ENCODE data around the gene NKAIN2.

The NKAIN2 gene

DNA sequence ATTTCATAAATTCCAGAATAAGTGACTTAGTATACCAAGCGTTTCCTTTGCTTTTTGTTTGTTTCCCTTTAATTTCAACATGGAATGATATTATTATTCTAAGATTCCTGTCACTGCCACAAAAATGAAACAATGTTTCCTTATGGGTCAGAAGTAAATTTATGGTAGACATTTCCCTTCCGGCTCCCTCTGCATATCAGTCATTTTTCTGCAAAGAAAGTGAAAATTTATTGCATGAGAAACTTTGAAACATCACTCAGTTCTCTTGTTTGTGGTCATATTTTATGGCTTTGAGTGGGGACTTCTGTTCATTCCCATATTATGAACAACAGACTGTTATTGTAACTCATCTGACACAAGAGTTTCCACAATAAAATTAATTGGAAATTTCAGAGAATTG is 97.8 kb downstream of the NKAIN2 start:
- H3K4me3 ChIP-seq (ENCODE audit: low read depth in 1 of 2, low read length in 1 of 2) = no peak overlapping the region
- H3K9me3 ChIP-seq = no peaks in the 10 kb centered on the region
- no peaks in the 10 kb centered on the region for H3K36me3 ChIP-seq
- H3K4me1 ChIP-seq (ENCODE audit: control insufficient read depth in 1 of 2, insufficient read depth in 1 of 2, low read depth in 1 of 2, low read length in 1 of 2) = no peaks in the 10 kb centered on the region
- H3K27ac ChIP-seq = no peak overlapping the region
- TF ChIP-seq, protein P1, sequence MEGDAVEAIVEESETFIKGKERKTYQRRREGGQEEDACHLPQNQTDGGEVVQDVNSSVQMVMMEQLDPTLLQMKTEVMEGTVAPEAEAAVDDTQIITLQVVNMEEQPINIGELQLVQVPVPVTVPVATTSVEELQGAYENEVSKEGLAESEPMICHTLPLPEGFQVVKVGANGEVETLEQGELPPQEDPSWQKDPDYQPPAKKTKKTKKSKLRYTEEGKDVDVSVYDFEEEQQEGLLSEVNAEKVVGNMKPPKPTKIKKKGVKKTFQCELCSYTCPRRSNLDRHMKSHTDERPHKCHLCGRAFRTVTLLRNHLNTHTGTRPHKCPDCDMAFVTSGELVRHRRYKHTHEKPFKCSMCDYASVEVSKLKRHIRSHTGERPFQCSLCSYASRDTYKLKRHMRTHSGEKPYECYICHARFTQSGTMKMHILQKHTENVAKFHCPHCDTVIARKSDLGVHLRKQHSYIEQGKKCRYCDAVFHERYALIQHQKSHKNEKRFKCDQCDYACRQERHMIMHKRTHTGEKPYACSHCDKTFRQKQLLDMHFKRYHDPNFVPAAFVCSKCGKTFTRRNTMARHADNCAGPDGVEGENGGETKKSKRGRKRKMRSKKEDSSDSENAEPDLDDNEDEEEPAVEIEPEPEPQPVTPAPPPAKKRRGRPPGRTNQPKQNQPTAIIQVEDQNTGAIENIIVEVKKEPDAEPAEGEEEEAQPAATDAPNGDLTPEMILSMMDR (IDR thresholded peaks at IDR 0.05) = no peak
- no peaks in the 10 kb centered on the region for H3K27me3 ChIP-seq

DNA sequence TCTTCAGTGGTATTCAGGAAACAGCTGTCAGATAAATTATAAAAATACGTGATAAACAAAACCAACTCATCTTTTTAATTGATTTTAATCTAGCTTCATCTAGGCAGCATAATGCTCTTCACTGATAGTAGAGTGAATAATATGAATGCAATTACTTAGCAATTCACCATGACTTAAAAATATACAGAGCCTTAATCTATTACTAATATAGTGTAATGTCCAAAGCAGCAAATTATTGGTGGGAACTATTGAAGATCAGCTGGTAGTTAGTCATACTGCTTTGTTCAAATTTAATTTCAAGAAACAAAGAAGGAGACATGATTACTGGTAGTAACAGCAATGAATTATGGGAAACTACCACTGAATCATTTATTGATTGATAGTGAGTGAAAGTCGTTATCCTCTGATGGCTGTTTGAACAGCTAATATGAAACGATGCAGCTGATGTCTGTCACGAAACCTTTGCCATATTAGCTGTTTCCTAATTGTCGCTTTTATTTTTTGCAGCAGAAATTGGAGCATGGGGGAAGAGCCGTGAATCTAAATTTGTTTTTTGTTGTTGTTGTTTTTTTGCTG is 99.2 kb downstream of the NKAIN2 start:
- H3K27ac ChIP-seq = no peak overlapping the region
- H3K9me3 ChIP-seq = no peaks in the 10 kb centered on the region
- no peaks in the 10 kb centered on the region for H3K27me3 ChIP-seq
- TF ChIP-seq, protein P1 (IDR thresholded peaks at IDR 0.05) = no peak
- no peaks in the 10 kb centered on the region for H3K4me1 ChIP-seq (ENCODE audit: control insufficient read depth in 1 of 2, insufficient read depth in 1 of 2, low read depth in 1 of 2, low read length in 1 of 2)
- no peaks in the 10 kb centered on the region for H3K36me3 ChIP-seq
- H3K4me3 ChIP-seq (ENCODE audit: low read depth in 1 of 2, low read length in 1 of 2) = no peak overlapping the region

DNA sequence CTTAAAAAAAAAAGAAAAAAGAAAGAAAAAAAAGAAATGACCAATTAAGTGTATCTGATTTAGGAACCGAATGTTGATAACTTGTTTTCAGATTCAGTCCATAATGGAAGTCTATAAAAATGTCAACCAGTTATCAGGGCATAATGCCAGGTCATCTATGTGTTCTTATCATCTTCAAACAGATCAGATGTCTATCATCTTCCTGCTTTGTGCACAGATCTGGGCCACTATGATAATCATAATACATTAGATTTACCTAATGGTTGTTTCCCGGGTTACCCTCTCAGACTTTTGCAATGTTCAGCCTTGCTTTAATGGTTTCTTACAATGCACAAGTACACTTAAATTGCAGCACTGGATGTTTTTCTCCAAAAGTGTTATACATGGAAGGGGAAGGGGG is 100.6 kb downstream of the NKAIN2 start:
- H3K4me3 ChIP-seq (ENCODE audit: low read depth in 1 of 2, low read length in 1 of 2) = no peak overlapping the region
- TF ChIP-seq, protein P1 (IDR thresholded peaks at IDR 0.05) = no peak

DNA sequence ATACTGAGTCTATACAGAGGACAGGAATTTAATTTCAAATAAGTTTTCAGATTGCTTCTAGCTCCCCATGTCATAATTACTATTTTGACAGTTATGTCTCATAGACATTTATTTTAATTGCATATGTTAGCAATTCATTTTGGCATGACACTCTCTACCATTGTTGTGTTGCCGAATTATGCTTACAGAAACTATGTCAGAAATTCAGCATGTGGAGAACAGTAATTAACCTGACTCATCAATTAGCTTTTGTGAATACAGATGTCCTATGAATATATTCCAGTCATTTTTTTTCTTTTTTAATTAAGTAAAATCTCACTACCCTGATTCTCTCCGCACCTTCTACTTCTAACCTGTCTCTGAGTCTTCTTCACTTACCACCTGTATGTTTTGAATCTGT is 105.1 kb downstream of the NKAIN2 start:
- Histone ChIP-seq H3K27me3 (no peaks in the 10 kb centered on the region), H3K4me3 (ENCODE audit: low read depth in 1 of 2, low read length in 1 of 2) (no peak overlapping the region), H3K4me1 (ENCODE audit: control insufficient read depth in 1 of 2, insufficient read depth in 1 of 2, low read depth in 1 of 2, low read length in 1 of 2) (no peaks in the 10 kb centered on the region), H3K36me3 (no peaks in the 10 kb centered on the region), H3K9me3 (no peaks in the 10 kb centered on the region), H3K27ac (no peak overlapping the region)
- TF ChIP-seq, protein P1 (IDR thresholded peaks at IDR 0.05) = no peak

More for the DNA sequence above, 100.6 kb downstream of the NKAIN2 start:
- Histone ChIP-seq H3K27ac (no peak overlapping the region), H3K4me1 (ENCODE audit: control insufficient read depth in 1 of 2, insufficient read depth in 1 of 2, low read depth in 1 of 2, low read length in 1 of 2) (no peaks in the 10 kb centered on the region), H3K9me3 (no peaks in the 10 kb centered on the region), H3K36me3 (no peaks in the 10 kb centered on the region), H3K27me3 (no peaks in the 10 kb centered on the region)

DNA sequence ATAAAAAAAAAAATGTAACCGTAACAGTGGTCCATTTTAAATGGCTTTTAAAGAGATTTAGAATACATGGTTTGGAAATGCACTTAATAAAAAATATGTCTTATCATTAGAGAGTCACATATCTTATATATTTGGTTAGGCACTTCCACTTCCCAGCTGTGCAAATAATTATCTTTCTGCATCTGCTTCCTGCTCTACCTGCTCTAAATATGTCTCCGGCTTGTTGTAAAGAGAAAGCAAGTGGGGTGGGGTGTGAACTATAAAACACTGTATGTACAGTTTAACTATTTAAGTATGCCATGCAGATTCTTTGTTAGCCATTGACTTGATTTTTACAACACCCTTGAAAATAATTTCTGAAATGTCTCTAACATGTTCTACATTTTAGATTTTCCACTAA is 106.3 kb downstream of the NKAIN2 start:
- H3K27me3 ChIP-seq = no peaks in the 10 kb centered on the region
- no peaks in the 10 kb centered on the region for H3K4me1 ChIP-seq (ENCODE audit: control insufficient read depth in 1 of 2, insufficient read depth in 1 of 2, low read depth in 1 of 2, low read length in 1 of 2)

More for the DNA sequence above, 106.3 kb downstream of the NKAIN2 start:
- H3K27ac ChIP-seq = no peak overlapping the region
- H3K9me3 ChIP-seq = no peaks in the 10 kb centered on the region
- TF ChIP-seq, protein P1 (IDR thresholded peaks at IDR 0.05) = no peak
- H3K36me3 ChIP-seq = no peaks in the 10 kb centered on the region
- no peak overlapping the region for H3K4me3 ChIP-seq (ENCODE audit: low read depth in 1 of 2, low read length in 1 of 2)
